CD4-positive, CD25-positive, alpha-beta regulatory T cell (primary cell): ENCODE data around the gene NR4A2. TPM values are rescaled to one million over a fixed set of nuclear protein-coding genes. Genes with fewer than 3 reads are reported as not detected.
"Not testable (repeated sequence)": the region's sequence is repeated elsewhere in the genome, so short reads cannot be mapped to it uniquely, and the experiment has no call there.

ENCODE experiments used
- ATAC-seq, 2 donors: fragments of 150-1000 bp; cut with Tn5 transposase; one replicate each; pipeline ENCODE4 v1.10.0; 2021; ENCODE audit warnings: low read depth in 2 of 2, moderate number of reproducible peaks in 2 of 2, moderate library complexity in 1 of 2
- DNase-seq, 3 donors: peaks; one replicate each; pipeline versions ENCODE4 v3.0.0 to v3.0.0-alpha.2; 2012 to 2022; ENCODE audit warnings: mixed read lengths in 1 of 3
- H3K27ac ChIP-seq: one replicate; pipeline ENCODE4 v1.7.0; 2013; ENCODE audit warnings: mild to moderate bottlenecking, low read length; ENCODE audit not compliant: insufficient read depth, poor library complexity, severe bottlenecking
- H3K27me3 ChIP-seq: one replicate; pipeline ENCODE4 v1.7.0; 2013; ENCODE audit warnings: low read length; ENCODE audit not compliant: control insufficient read depth, insufficient read depth
- H3K36me3 ChIP-seq: one replicate; pipeline ENCODE4 v1.7.0; 2013; ENCODE audit warnings: mild to moderate bottlenecking, low read length, moderate library complexity; ENCODE audit not compliant: control insufficient read depth, insufficient read depth
- H3K4me1 ChIP-seq: 2 replicates; pipeline ENCODE4 v1.7.0; 2013; ENCODE audit warnings: mild to moderate bottlenecking, low read length; ENCODE audit not compliant: insufficient read depth, control insufficient read depth, poor library complexity, severe bottlenecking
- H3K4me3 ChIP-seq: one replicate; pipeline ENCODE4 v1.7.0; 2013; ENCODE audit warnings: low read depth, mild to moderate bottlenecking, low read length, moderate library complexity
- H3K9me3 ChIP-seq, 2 experiments: 1 replicate in 1 of 2; 2 replicates in 1 of 2; pipeline ENCODE4 v1.7.0; 2013; ENCODE audit warnings: low read length in 2 of 2, mild to moderate bottlenecking in 1 of 2, moderate library complexity in 1 of 2; ENCODE audit not compliant: control insufficient read depth in 2 of 2
- H3K27ac Mint-ChIP-seq, 3 donors: one replicate each; pipeline ENCODE4 v1.8.0; 2020 to 2022; ENCODE audit warnings: mild to moderate bottlenecking in 3 of 3, mixed read lengths in 3 of 3, moderate library complexity in 2 of 3
- H3K27me3 Mint-ChIP-seq: one replicate; pipeline ENCODE4 v1.8.0; 2022; ENCODE audit warnings: mild to moderate bottlenecking, mixed read lengths
- H3K36me3 Mint-ChIP-seq: one replicate; pipeline ENCODE4 v1.8.0; 2020; ENCODE audit warnings: mixed read lengths
- H3K4me1 Mint-ChIP-seq, 4 donors: one replicate each; pipeline ENCODE4 v1.8.0; 2020 to 2022; ENCODE audit warnings: mixed read lengths in 4 of 4, mild to moderate bottlenecking in 1 of 4
- H3K4me3 Mint-ChIP-seq, 4 donors: one replicate each; pipeline ENCODE4 v1.8.0; 2020 to 2022; ENCODE audit warnings: mild to moderate bottlenecking in 4 of 4, mixed read lengths in 4 of 4, moderate library complexity in 3 of 4
- H3K9me3 Mint-ChIP-seq, 7 donors: one replicate each; pipeline ENCODE4 v1.8.0; 2020 to 2022; ENCODE audit warnings: mixed read lengths in 7 of 7, mild to moderate bottlenecking in 3 of 7, moderate library complexity in 2 of 7
- polyA plus RNA-seq, 4 donors: library from polyadenylated mRNA; unstranded; fragments of 300-500 nt; fragmentation: Illumina TruSeq; gene quantifications; one replicate each; pipeline ENCODE4 v1.2.3, GENCODE V29; 2021
- total RNA-seq: library from RNA; stranded (reverse); gene quantifications from one replicate; pipeline ENCODE4 v1.2.3, GENCODE V29; 2022

NR4A2 gene
- total and polyA plus RNA-seq, 5 donors from 2014 or later, result 11.4 to 398 (median 14.4) TPM

GRCh38 chr2:156293382-156293781, 39.1 kb downstream of the NR4A2 start:
- H3K36me3 ChIP-seq, H3K4me1 ChIP-seq: not testable (repeated sequence)

DNA sequence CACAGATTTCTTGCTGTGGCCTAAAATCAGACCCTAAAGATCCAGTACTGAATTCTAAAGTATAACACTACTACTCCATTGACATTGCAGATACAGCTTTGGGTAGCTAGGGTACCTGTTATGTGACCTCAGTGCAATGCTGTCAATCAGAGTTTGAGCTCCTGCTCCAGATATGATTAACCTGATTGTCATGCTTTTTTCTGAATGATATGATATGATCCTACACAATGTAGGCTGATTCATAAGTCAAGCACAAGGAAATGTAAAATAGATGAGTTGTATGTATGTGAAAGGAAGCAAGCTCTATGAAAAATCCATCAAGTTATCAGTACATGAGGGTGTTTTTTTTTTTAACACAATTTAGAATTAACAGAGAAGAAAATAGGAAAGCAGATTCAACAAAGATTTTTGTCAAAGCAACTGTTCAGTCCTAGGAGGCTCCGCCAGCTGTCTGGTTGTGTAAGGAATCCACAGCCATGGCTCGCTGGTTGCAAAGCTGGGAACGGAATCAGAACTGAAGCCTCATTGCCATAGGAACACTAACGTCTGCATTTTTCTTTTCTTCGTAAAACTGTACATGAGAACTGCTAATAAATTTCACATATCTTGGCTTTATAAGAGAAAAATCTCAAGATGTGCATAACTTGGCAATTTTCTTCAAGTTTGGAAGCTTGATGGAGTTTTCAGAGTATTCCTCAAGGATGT, 52.9 kb downstream of the NR4A2 start:
- Mint-ChIP-seq H3K9me3 (peaks cover 0 to 5% (median 0%) of the 10 kb centered on the region in 7 donors), H3K27me3 (peaks cover 35% of the 10 kb centered on the region), H3K27ac (no peak overlapping the region), H3K4me1 (no peaks in the 10 kb centered on the region), H3K4me3 (no peak overlapping the region), H3K36me3 (no peaks in the 10 kb centered on the region)
- H3K27me3 ChIP-seq, result peaks cover 16% of the 10 kb centered on the region
- no peaks in the 10 kb centered on the region for H3K9me3 ChIP-seq
- no peaks in the 10 kb centered on the region for H3K4me1 ChIP-seq
- H3K27ac ChIP-seq, result no peak overlapping the region
- H3K36me3 ChIP-seq, result no peaks in the 10 kb centered on the region
- no peak for DNase-seq
- no peak overlapping the region for H3K4me3 ChIP-seq
- ATAC-seq, result no peak

More at GRCh38 chr2:156293382-156293781, 39.1 kb downstream of the NR4A2 start:
- DNase-seq, H3K4me1 Mint-ChIP-seq, H3K27ac ChIP-seq, ATAC-seq, H3K36me3 Mint-ChIP-seq, H3K27ac Mint-ChIP-seq, H3K9me3 Mint-ChIP-seq, H3K9me3 ChIP-seq, H3K4me3 ChIP-seq, H3K4me3 Mint-ChIP-seq, H3K27me3 ChIP-seq: not testable (repeated sequence)
- peaks cover 47% of the 10 kb centered on the region for H3K27me3 Mint-ChIP-seq

Other genes with a start within 250 kb of the NR4A2 start
- 11.3 TPM for gene GPD2, start 103.7 kb upstream of the NR4A2 start, total RNA-seq
- 1 to 10 TPM; 6.0 to 9.8 (median 7.7) TPM for gene GPD2, start 103.7 kb upstream of the NR4A2 start, polyA plus RNA-seq